Ovary (tissue), 9 donors: ENCODE measurements around the gene RASGEF1C. TPM values are rescaled to one million over a fixed set of nuclear protein-coding genes. Genes with fewer than 3 reads are reported as not detected.

ENCODE experiments used
- DNase-seq, 5 donors: peaks; one replicate each; pipeline ENCODE4 v3.0.0-alpha.2; 2019 to 2020
- H3K27ac ChIP-seq, 2 donors: fragments of 200-600 bp; one replicate each; pipeline versions ENCODE4 v1.5.1 to v1.8.0; 2019 to 2022
- H3K27me3 ChIP-seq: fragments of 200-600 bp; one replicate; pipeline ENCODE4 v1.8.0; 2022
- H3K36me3 ChIP-seq: fragments of 200-600 bp; sonication (generic); one replicate; pipeline ENCODE4 v1.5.1; 2019
- H3K4me1 ChIP-seq: one replicate; pipeline ENCODE4 v1.8.1; 2013; ENCODE audit warnings: mild to moderate bottlenecking, moderate library complexity; ENCODE audit not compliant: insufficient read depth
- H3K4me3 ChIP-seq: fragments of 200-600 bp; sonication (generic); one replicate; pipeline ENCODE4 v1.5.1; 2017
- H3K9me3 ChIP-seq, 2 donors: fragments of 200-600 bp in 1 of 2; sonication (generic) in 1 of 2; one replicate each; pipeline versions ENCODE4 v1.5.1 to v1.8.1; 2013 to 2019; ENCODE audit warnings: mild to moderate bottlenecking in 1 of 2, moderate library complexity in 1 of 2
- EP300 ChIP-seq: sonication (generic); formaldehyde crosslinking; IDR thresholded peaks from one replicate; pipeline ENCODE4 v1.6.1; 2017; ENCODE audit warnings: antibody characterized with exemption
- POLR2A ChIP-seq: fragments of 450-650 bp; IDR thresholded peaks from one replicate; pipeline ENCODE4 v1.6.1; 2017; ENCODE audit warnings: antibody characterized with exemption, mild to moderate bottlenecking, moderate library complexity
- WGBS, 3 donors: extraction: QIAGEN DNeasy Blood & Tissue Kit in 1 of 3; methylation state at CpG; one replicate each; pipeline versions ENCODE4 v1.1.5 to v1.1.7; 2013 to 2017; 5-methylcytosine and 5-hydroxymethylcytosine counted together
- intact Hi-C, 4 donors: fragments of 100-400 bp; cut with DNase I; formaldehyde crosslinking; loops; one replicate each; pipeline versions ENCODE4 v1.11.0 to v1.15.1; 2022 to 2023
- polyA plus RNA-seq, 2 donors: library from polyadenylated mRNA; stranded (reverse); fragments of 200-250 nt in 1 of 2; fragments of 350-450 nt in 1 of 2; fragmentation: Illumina TruSeq in 1 of 2; extraction: RNeasy Lipid Tissue Mini Kit (QIAGEN cat#74804) in 1 of 2; gene quantifications; one replicate each; pipeline ENCODE4 v1.2.3, GENCODE V29; 2013 to 2014
- total RNA-seq, 7 donors: library from RNA; depleted of rRNA in 2 of 7; stranded (reverse); fragments of >200 nt in 2 of 7; fragmentation: NEBNext Ultra II Directional in 3 of 7; extraction: Animal tissue kit (Norgen Biotek cat#: 25700) in 3 of 7; gene quantifications; one replicate each; pipeline versions ENCODE4 v1.1.0 to v1.2.4, GENCODE V29; 2016 to 2023
- TF ChIP-seq, protein P1 (sequence below), 3 donors: fragments of 450-650 bp in 2 of 3; fragments of 200-600 bp in 1 of 3; IDR thresholded peaks; one replicate each; pipeline versions ENCODE4 v1.5.1 to v1.8.0; 2016 to 2022; ENCODE audit warnings: antibody characterized with exemption in 3 of 3, mild to moderate bottlenecking in 1 of 3
- donor health status: DM: no; HTN: no; CAD: no; lungs with moderate emphysema.
- donor health status: DM: no; HTN: no; CAD: no.
- donor health status: Bipolar disorder and iron deficiency.
- donor health status: DM: yes; HTN: yes; CAD: no.
- donor health status: DM: no; HTN: no; CAD: no.
- donor health status: DM: yes; HTN: yes; CAD: no.

The RASGEF1C gene
- total and polyA plus RNA-seq, 9 donors: 0.13 to 0.97 (median 0.38) TPM; not detected in 2

DNA sequence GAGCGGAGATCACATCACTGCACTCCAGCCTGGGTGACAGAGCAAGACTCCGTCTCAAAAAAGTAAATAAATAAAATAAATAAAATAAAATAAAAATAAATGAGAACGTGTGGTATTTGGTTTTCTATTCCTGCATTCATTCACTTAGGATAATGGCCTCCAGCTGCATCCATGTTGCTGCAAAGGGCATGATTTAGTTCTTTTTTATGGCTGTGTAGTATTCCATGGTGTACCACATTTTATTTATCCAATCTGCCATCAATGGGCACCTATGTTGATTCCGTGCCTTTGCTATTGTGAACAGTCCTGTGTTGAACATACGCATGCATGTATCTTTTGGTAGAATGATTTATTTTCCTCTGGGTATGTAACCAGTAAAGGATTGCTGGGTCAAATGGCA lies 8.8 kb upstream of the RASGEF1C start:
- H3K27ac ChIP-seq: no peak overlapping the region
- 93 to 96% (median 94%) methylated on average over 5 of the region's 5 CpGs for WGBS, 3 donors
- H3K36me3 ChIP-seq: no peaks in the 10 kb centered on the region
- H3K4me3 ChIP-seq: no peak overlapping the region
- DNase-seq: no peak
- TF ChIP-seq POLR2A: no peak
- TF ChIP-seq, protein P1, sequence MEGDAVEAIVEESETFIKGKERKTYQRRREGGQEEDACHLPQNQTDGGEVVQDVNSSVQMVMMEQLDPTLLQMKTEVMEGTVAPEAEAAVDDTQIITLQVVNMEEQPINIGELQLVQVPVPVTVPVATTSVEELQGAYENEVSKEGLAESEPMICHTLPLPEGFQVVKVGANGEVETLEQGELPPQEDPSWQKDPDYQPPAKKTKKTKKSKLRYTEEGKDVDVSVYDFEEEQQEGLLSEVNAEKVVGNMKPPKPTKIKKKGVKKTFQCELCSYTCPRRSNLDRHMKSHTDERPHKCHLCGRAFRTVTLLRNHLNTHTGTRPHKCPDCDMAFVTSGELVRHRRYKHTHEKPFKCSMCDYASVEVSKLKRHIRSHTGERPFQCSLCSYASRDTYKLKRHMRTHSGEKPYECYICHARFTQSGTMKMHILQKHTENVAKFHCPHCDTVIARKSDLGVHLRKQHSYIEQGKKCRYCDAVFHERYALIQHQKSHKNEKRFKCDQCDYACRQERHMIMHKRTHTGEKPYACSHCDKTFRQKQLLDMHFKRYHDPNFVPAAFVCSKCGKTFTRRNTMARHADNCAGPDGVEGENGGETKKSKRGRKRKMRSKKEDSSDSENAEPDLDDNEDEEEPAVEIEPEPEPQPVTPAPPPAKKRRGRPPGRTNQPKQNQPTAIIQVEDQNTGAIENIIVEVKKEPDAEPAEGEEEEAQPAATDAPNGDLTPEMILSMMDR (IDR thresholded peaks at IDR 0.05): no peak
- intact Hi-C loops: no loop called here
- no peaks in the 10 kb centered on the region for H3K4me1 ChIP-seq
- no peaks in the 10 kb centered on the region for H3K27me3 ChIP-seq
- no peaks in the 10 kb centered on the region for H3K9me3 ChIP-seq

DNA sequence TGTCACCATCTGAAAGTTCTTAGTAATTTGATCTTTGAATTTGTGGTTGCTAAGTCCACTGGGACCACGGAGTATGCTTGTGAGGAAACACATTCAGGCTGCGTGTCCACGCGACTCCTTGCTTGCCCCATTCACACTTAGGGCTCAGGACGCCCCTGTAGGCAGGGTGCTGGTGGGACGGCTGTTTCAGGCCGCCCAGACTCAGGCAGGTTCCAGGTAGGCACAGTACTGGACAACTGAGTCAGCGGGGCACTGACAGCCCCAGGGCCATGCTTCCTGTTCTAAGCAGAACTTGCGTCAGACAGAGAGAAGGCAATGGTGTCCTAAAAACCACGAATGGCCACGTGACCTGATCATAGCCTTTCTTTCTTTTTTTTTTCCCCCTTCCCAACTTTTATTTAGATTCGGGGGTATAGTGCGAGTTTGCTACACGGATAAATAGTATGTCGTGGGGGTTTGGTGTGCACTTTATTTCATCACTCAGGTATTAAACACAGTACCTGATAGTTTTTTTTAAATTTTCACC lies 7.7 kb upstream of the RASGEF1C start:
- H3K36me3 ChIP-seq: no peaks in the 10 kb centered on the region
- no peaks in the 10 kb centered on the region for H3K27me3 ChIP-seq
- intact Hi-C loops: no loop called here
- no peak overlapping the region for H3K27ac ChIP-seq
- H3K4me1 ChIP-seq: no peaks in the 10 kb centered on the region
- DNase-seq: no peak
- no peaks in the 10 kb centered on the region for H3K9me3 ChIP-seq
- TF ChIP-seq, protein P1 (IDR thresholded peaks at IDR 0.05): no peak
- no peak for TF ChIP-seq EP300
- TF ChIP-seq POLR2A: no peak
- H3K4me3 ChIP-seq: no peak overlapping the region
- 93 to 96% (median 95%) methylated on average over 15 of the region's 15 CpGs for WGBS, 3 donors

DNA sequence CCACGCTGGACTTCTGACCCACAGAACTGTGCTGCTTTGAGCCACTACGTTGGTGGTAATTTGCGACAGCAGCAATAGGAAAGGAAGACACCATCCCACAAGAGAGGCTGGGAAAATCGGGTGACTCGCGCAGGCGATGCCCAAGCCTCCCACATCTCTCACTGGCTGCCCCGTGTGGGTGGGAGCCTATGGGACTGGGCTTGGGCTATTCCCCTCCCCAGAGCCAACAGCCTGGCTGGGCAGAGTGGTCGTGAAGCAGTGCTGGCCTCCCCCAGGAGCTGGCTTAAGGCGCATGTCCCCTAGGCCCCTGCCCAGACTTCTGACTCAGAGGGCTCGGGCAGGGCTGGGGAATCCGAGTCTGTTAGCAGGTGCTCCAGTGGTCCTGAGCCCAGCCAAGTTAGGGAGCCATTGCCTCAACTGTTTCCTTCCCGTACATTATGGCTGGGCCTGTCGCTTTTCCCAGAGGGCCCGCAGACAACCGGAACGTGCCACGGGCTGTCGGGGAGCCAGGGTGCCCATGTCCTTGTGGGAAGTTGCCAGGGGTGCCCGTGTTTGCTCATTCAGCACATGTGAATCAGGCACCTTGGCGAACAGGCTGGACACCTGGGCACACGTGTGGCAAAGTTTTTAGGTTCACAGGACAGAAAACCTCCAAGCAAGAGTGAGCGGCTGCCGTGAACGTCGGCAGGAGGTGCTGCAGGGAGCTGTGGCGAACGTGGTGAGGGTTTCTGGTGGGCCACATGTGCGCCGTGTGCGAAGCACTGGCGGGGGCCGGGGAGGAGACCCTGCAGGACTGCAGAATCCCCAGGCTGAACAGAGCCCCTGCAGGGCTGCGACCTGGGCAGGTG lies 7.0 kb upstream of the RASGEF1C start:
- Histone ChIP-seq H3K9me3 (no peaks in the 10 kb centered on the region), H3K4me1 (no peaks in the 10 kb centered on the region), H3K4me3 (no peak overlapping the region), H3K36me3 (no peaks in the 10 kb centered on the region), H3K27me3 (no peaks in the 10 kb centered on the region), H3K27ac (no peak overlapping the region)
- DNase-seq: no peak
- TF ChIP-seq, protein P1 (IDR thresholded peaks at IDR 0.05): no peak
- TF ChIP-seq EP300 (no peak), POLR2A (no peak)
- WGBS, 3 donors: 87 to 91% (median 91%) methylated on average over 34 of the region's 34 CpGs
- intact Hi-C loops: no loop called here

DNA sequence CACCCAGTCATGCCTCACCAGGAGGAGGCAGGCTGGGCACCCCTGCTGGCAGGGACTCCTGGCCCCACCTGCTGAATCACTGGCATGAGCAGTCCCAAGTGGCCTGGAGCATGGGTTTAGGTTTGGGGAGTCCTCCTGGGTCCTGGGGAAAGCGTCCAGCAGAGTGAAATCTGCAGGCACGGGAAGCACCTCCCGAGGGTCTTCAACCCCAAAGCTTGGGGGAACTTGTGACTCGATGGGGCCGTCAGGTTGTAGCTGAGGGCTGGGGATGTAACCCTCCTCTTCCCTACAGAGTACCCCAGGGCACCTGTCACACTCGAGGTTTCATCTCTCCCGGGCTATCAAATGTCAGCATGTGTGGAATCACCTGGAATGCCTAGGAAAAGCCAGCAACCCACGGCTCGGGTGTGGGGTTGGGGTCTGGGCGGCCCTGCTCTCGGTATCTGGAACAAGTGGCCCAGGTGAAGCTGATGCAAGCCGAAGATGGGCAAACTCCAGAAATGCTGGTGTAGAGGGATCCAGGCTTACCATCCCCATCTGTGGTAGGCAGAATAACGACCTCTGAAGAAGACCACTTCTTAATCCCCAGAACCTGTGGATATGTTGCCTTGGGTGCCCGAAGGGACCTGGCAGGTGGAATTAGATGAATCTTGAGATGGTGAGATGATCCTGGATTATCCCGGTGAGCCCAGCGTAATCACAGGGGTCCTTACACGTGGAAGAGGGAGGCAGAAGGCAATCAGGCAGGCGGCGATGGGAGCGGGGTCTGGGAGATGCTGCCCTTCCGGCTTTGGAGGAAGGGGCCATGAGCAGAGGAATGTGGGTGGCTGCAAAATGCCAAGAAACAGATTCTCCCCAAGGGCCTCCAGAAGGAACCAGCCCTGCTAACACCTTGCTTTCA lies 6.1 kb upstream of the RASGEF1C start:
- intact Hi-C loops: no loop called here
- no peak for DNase-seq
- Histone ChIP-seq H3K9me3 (no peaks in the 10 kb centered on the region), H3K27me3 (no peaks in the 10 kb centered on the region), H3K4me1 (no peaks in the 10 kb centered on the region), H3K27ac (no peak overlapping the region), H3K36me3 (no peaks in the 10 kb centered on the region), H3K4me3 (no peak overlapping the region)
- 90 to 92% (median 91%) methylated on average over 20 to 21 of the region's 21 CpGs for WGBS, 3 donors
- no peak for TF ChIP-seq EP300
- TF ChIP-seq, protein P1 (IDR thresholded peaks at IDR 0.05): no peak
- no peak for TF ChIP-seq POLR2A
